HG03378 (cell line): Measurements from ENCODE around the gene PREX1.
"Not testable (repeated sequence)": the region's sequence is repeated elsewhere in the genome, so short reads cannot be mapped to it uniquely, and the experiment has no call there.

ENCODE experiments used
- ATAC-seq: cut with Tn5 transposase; IDR thresholded peaks from one replicate; pipeline ENCODE4 v1.9.1; 2021; ENCODE audit warnings: mild to moderate bottlenecking, moderate library complexity; ENCODE audit not compliant: unreplicated experiment

PREX1 gene, protein sequence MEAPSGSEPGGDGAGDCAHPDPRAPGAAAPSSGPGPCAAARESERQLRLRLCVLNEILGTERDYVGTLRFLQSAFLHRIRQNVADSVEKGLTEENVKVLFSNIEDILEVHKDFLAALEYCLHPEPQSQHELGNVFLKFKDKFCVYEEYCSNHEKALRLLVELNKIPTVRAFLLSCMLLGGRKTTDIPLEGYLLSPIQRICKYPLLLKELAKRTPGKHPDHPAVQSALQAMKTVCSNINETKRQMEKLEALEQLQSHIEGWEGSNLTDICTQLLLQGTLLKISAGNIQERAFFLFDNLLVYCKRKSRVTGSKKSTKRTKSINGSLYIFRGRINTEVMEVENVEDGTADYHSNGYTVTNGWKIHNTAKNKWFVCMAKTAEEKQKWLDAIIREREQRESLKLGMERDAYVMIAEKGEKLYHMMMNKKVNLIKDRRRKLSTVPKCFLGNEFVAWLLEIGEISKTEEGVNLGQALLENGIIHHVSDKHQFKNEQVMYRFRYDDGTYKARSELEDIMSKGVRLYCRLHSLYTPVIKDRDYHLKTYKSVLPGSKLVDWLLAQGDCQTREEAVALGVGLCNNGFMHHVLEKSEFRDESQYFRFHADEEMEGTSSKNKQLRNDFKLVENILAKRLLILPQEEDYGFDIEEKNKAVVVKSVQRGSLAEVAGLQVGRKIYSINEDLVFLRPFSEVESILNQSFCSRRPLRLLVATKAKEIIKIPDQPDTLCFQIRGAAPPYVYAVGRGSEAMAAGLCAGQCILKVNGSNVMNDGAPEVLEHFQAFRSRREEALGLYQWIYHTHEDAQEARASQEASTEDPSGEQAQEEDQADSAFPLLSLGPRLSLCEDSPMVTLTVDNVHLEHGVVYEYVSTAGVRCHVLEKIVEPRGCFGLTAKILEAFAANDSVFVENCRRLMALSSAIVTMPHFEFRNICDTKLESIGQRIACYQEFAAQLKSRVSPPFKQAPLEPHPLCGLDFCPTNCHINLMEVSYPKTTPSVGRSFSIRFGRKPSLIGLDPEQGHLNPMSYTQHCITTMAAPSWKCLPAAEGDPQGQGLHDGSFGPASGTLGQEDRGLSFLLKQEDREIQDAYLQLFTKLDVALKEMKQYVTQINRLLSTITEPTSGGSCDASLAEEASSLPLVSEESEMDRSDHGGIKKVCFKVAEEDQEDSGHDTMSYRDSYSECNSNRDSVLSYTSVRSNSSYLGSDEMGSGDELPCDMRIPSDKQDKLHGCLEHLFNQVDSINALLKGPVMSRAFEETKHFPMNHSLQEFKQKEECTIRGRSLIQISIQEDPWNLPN (N-terminal part only)

DNA sequence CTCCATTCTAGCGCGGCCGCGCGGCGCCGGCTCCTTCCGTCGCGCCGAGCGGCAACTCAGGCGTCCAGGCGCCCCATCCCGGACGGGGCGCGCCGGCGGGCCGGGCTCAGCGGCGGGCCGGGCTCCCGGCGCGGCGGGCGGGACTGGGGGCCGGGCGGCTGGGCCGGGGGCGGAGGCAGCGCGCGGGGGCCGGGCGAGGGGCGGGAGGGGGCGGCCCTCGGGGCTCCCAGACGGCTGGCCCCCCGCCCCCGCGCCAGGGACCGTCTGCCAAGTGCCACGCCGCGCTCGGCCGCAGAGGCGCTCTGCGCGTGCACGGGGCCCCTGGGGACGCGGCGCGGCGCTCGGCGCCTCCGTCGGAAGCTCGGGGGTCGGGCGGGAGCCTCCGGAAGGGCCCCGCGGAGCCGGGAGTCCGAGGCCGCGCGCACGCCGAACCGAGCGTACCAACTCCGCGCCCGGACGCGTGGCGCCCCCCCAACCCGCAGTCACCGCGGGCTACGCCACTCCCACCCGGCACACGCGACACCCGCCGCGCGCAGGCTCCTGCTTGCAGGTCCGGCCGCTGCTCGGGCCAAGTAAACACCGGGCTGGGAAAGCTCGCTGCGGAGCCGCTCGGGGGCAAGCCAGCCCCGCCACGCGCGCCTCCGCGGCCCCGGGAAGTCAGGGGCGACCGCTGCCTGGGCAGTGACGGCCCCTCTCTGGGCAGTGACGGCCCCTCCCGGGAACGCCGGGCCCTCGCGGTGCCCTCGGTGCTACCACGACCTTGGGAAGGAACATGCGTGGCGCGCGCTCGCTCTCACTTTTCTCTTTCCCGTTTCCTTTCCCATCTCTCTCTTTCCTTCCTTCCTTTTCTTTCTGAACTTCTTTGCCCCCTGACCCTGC is at the start of gene PREX1:
PREX1 (minus strand) TSS at position 145 of the 879 bp plus-strand sequence; CDS start at position 6, 139 bp downstream.
- ATAC-seq = peak; percentile 30

GRCh38 chr20:48877304-48877703 is 49.5 kb upstream of the PREX1 start:
- no peak for ATAC-seq

DNA sequence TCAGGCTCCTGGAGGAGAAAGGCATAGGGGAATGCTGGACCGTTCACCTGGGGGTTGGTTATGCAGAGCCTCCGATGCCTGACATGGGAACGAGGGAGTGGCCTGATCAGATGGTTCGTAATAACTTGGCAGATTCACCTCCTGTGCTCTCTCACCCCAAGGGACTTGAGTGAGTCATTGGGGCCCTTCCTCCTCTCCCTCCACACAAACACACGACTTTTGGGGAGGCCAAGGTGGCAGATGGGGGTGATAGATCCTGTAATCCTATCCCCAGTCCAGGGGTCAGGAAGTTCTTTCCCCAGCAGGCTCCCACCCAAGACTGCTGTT is 48.1 kb upstream of the PREX1 start:
- no peak for ATAC-seq

- ATAC-seq = no peak
Measured at GRCh38 chr20:48875233-48875913, 47.6 kb upstream of the PREX1 start.

DNA sequence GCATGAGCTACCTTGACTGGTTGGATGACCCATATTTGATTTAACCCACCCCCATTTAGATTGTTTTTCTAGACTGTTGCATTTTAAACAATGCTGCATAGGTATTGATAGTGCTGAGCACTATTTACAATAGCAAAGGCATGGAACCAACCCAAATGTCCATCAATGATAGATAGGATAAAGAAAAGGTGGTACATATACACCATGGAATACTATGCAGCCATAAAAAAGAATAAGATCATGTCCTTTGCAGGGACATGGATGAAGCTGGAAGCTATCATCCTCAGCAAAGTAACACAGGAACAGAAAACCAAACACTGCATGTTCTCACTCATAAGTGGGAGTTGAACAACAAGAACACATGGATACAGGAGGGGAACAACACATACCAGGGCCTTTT is 41.6 kb upstream of the PREX1 start:
- ATAC-seq = not testable (repeated sequence)

DNA sequence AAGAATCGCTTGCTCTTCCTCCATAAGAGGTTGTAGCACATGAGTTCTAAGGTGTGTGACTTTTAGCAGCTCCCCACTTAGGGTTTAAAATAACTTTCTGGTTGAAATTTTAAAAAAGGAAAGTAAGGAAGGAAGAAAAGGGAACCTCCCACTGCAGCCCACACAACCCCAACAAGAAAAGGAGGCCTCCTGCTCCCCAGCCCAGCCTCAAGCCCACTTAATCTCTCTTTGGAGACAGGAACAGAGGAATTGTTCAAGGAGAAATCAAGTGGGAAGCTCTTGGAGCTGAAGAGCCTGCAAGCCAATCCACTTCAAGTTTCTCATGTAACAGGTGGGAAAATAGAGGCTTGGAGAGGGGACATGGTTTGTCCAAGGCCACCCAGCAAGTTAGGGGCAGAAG is 39.1 kb upstream of the PREX1 start:
- ATAC-seq = no peak

DNA sequence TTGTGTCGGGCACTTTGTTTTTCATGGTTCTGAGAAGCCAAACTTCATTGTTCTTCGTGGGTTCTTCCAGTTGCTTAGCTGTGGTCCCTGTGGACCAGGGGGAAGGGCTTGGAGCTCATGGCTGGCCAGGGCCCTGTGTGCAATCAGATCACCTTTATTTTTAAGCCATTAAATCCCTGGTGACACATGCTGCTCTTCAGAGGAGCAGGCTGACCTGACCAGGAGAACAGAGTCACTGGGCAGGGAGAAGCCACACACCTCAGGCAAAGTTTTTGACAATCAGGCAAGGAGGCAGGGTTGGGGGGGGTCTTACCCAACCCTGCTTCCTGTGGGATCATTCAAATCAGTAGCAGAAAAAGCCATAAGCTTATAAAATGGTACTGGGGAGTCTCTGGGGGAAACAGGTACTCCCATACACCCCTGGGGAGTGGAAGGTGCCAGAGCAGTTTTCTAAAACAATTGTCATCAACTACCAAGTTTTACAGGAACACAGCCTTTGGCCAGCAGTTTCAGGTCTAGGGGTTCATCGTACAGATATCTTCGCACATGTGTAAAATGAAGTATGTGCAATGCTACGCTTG is 37.0 kb upstream of the PREX1 start:
- no peak for ATAC-seq

DNA sequence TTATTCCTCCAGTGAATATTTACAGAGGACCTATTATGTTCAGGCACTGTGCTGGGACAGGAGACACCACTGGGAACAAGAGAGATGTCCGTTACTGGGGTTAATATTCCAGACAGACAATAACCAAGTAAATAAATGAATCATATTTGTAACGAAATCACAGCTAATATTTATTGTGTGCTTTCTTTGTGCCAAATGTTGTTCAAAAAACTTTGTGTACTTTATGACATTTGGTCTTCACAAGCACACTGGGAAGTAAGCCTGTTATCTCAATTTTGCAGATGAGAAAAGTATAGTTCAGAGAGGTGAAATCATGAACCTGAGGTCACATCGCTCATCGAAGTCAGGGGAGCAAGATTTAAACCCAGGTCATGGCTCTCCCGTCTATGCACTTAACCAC is 36.5 kb upstream of the PREX1 start:
- ATAC-seq = no peak

DNA sequence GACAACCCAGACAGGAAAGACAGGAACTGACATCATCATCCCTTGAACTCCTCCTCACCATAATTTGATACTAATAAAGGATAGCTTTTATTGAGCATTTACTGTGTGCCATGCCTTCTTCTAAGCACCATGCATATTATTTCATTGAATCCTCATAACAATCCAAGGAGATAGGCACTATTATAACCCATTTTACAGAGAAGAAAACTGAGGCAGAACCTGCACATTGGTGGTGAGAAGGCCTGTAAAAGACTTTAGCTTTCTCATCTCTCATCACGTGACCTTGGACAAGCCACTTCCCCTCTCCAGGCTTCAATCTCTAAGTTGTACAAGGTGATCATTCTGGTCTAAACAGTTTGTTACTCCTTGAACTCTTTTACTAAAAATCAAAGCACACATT is 34.5 kb upstream of the PREX1 start:
- no peak for ATAC-seq

GRCh38 chr20:48861444-48861843 is 33.6 kb upstream of the PREX1 start:
- ATAC-seq = no peak

DNA sequence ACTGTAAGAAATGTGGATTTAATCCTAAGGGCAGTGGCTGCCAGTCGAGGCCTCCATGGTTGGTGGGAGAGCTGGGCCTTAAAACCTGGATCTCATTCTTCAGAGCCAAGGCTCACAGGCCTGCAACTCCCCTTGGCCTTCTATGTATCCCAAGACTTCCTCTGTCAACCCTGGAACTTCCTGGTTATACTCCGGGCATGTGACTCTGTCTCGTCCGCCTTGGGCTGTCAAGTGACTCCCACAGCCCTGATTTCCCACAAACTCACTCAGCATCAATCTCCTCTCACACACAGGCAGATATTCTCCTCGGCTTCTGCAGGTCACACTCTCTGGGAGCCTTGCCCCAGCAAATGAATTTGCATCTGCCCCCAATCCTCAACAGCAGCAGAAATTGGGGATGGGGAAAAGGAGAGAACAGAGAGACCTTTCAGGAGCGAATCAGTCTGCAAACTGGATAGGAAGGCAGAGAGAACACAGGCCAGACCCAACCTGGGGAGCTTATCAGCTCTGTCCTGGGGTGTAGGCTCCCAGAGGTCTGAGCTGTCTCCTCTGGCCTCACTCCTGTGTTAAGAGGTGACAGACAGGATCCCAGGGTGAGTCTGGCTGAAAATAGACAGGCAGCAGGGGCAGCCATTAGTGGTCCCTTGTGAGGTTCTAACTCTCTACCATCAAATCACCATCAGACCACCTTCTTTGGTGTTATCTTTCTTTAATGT is 30.4 kb upstream of the PREX1 start:
- no peak for ATAC-seq

- ATAC-seq = no peak
Measured at GRCh38 chr20:48856130-48856529, 28.3 kb upstream of the PREX1 start.

DNA sequence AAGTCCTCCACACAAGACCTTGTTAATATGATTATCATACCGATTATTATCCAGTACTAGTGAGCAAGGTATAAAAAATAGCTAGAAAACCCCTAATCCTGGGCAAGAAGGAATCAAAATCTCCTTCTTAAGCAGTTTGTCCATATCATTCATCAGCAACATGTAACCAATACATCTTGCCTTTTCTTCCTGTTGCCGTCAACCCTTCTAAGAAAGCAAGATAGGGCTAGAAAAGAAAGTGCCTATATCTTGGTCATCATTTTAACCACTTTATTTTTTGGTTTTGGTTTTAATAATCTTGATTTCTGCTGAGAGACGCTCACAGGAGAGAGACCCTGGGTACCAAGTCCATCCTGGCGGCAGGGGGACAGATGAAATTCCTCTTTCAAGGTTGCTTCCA is 27.2 kb upstream of the PREX1 start:
- ATAC-seq = no peak

DNA sequence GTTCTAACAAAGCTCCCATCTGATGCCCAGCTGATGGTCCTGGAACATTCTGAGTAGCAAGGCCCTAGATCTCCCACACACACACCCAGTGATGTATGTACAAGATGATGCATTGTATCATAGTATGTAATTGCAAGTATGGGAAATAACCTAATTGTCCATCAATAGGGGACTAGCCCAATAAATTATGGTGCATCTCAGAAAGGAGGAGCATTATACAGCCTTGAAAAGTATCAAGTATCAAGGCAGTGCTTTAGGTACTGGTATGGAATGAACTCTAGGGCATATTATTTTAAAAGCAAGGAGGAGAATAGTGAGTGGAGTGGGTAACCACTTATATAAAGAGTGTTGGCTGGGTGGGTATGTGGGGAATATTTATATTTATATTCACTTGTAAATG is 24.8 kb upstream of the PREX1 start:
- no peak for ATAC-seq

DNA sequence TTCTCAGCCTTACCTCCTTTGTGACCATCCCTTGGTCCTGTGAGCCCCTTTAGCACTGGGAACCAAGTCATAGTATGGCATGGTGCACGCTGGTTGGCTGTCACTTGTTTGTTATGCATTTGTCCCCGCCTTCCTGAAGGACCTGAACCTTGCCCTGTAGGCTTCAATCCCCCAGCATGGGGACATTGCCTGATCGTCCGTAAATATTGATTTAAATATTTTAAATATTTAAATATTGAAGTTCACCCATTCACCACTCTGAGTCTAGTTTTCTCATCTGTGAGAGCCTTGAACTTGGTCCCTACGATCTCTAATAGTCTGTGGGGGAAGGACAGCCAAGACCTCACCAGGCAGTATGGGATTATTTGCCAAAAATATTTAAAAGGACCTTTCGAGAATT is 23.8 kb upstream of the PREX1 start:
- ATAC-seq = no peak

DNA sequence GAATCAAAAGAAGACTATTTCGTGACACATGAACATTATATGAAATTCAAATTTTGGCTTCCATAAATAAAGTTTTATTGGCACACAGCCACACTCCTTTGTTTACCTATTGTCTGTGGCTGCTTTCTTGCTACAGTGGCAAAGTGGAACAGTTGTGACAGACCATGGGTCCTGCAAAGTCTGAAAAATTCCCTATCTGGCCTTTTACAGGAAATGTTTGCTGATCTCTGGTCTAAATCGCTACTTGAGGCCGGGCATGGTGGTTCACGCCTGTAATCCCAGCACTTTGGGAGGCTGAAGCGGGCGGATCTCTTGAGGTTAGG is 23.1 kb upstream of the PREX1 start:
- no peak for ATAC-seq

- no peak for ATAC-seq
Measured at GRCh38 chr20:48850257-48850976, 22.6 kb upstream of the PREX1 start.

- no peak for ATAC-seq
Measured at GRCh38 chr20:48849779-48850178, 22.0 kb upstream of the PREX1 start.
